ENCODE measurements around the gene EDIL3. TPM values are rescaled to one million over a fixed set of nuclear protein-coding genes. Genes with fewer than 3 reads are reported as not detected.

Gene EDIL3
- total RNA-seq, 2 experiments from 2014 or later = not detected

DNA sequence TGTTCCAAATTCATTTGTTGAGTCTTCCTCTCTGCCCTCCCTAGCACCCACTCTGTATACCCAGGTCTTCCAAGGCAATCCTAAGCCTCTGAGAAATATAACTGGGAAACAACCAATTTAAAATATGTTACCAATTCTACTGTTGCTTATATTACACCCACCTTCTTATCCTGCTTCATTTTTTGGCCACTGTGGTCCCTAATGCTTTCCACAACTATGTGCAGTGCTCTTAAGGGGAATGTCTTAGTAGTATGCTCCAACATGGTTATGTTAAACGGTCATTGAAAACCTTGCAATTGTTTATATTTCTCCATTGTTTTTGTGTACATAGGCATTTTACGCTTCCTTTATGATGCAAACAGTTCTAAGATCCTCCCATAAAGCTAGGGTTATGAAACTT, 390.9 kb downstream of the EDIL3 start:
- TF ChIP-seq, protein P1, sequence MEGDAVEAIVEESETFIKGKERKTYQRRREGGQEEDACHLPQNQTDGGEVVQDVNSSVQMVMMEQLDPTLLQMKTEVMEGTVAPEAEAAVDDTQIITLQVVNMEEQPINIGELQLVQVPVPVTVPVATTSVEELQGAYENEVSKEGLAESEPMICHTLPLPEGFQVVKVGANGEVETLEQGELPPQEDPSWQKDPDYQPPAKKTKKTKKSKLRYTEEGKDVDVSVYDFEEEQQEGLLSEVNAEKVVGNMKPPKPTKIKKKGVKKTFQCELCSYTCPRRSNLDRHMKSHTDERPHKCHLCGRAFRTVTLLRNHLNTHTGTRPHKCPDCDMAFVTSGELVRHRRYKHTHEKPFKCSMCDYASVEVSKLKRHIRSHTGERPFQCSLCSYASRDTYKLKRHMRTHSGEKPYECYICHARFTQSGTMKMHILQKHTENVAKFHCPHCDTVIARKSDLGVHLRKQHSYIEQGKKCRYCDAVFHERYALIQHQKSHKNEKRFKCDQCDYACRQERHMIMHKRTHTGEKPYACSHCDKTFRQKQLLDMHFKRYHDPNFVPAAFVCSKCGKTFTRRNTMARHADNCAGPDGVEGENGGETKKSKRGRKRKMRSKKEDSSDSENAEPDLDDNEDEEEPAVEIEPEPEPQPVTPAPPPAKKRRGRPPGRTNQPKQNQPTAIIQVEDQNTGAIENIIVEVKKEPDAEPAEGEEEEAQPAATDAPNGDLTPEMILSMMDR (IDR thresholded peaks at IDR 0.05) = no peak
- ChIA-PET POLR2A (no interaction called here), CTCF (no interaction called here)
- Mint-ChIP-seq H3K27ac (no peak overlapping the region), H3K9me3 (peaks cover 6% of the 10 kb centered on the region), H3K27me3 (no peaks in the 10 kb centered on the region), H3K36me3 (ENCODE audit: low read depth) (no peaks in the 10 kb centered on the region), H3K4me3 (no peak overlapping the region), H3K4me1 (ENCODE audit: low read depth) (no peaks in the 10 kb centered on the region)
- ATAC-seq (no peak), DNase-seq (no peak)
- intact Hi-C loops (cut with micrococcal nuclease) = no loop called here

DNA sequence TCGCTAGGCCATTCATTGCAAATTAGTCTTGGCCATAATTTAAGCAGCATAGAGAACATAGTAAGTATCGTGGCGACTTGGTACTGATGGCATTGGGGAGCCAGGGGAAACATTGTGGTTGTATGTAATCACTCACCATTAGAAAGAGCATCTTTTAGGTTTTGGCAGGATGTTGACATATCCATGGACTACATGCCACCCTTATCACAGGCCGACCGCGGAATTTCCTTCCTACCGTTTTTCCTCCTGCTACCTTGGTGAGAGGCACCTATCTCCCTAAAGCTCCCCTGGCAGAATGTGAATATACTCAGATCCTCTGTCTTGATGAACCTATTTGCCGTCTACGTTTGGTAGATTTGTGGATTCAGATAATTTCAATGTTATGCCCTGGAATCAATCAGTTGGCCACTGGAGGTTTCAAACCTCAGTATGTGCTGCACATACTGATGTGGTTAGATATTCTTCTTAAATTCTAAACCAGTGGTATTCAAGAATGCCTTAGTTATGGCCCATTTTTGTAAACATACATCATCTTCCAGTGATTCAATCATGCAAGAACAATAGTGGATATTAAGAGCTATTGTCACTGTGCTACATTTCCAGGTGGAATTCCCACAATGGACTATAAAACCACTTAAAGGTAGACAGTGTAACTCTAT, 393.0 kb downstream of the EDIL3 start:
- Mint-ChIP-seq H3K9me3 (peaks cover 1% of the 10 kb centered on the region), H3K36me3 (ENCODE audit: low read depth) (no peaks in the 10 kb centered on the region), H3K4me1 (ENCODE audit: low read depth) (no peaks in the 10 kb centered on the region), H3K27ac (no peak overlapping the region), H3K4me3 (no peak overlapping the region), H3K27me3 (no peaks in the 10 kb centered on the region)
- ChIA-PET CTCF (no interaction called here), POLR2A (no interaction called here)
- intact Hi-C loops (cut with micrococcal nuclease) = no loop called here
- DNase-seq (no peak), ATAC-seq (no peak)
- TF ChIP-seq, protein P1 (IDR thresholded peaks at IDR 0.05) = no peak

DNA sequence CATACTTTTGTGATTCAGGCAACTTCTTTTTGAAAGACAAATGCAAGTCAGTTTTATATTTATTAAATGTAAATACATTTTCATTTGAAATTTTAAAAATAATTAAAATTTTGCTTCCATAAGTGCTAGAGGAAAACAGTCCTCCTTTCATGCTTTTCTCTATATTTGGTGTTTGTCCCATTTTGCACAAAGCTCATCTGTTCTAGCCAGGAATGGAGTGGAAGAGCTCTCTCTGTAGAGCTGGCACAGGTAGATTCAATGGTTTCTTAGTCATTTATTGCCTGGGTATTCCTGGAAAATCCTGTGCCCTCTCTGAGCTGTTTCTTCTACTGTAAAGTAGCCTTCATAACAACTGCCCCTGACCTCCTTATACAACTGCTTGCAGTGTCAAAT, 396.4 kb downstream of the EDIL3 start:
- TF ChIP-seq, protein P1 (IDR thresholded peaks at IDR 0.05) = no peak
- no peak overlapping the region for H3K27ac Mint-ChIP-seq
- no peaks in the 10 kb centered on the region for H3K4me1 Mint-ChIP-seq (ENCODE audit: low read depth)
- DNase-seq = no peak
- CTCF ChIA-PET = no interaction called here
- H3K27me3 Mint-ChIP-seq = no peaks in the 10 kb centered on the region
- no peak for ATAC-seq
- intact Hi-C loops (cut with micrococcal nuclease) = no loop called here
- H3K4me3 Mint-ChIP-seq = no peak overlapping the region
- no peaks in the 10 kb centered on the region for H3K36me3 Mint-ChIP-seq (ENCODE audit: low read depth)
- H3K9me3 Mint-ChIP-seq = peaks cover 1% of the 10 kb centered on the region
- POLR2A ChIA-PET = no interaction called here

DNA sequence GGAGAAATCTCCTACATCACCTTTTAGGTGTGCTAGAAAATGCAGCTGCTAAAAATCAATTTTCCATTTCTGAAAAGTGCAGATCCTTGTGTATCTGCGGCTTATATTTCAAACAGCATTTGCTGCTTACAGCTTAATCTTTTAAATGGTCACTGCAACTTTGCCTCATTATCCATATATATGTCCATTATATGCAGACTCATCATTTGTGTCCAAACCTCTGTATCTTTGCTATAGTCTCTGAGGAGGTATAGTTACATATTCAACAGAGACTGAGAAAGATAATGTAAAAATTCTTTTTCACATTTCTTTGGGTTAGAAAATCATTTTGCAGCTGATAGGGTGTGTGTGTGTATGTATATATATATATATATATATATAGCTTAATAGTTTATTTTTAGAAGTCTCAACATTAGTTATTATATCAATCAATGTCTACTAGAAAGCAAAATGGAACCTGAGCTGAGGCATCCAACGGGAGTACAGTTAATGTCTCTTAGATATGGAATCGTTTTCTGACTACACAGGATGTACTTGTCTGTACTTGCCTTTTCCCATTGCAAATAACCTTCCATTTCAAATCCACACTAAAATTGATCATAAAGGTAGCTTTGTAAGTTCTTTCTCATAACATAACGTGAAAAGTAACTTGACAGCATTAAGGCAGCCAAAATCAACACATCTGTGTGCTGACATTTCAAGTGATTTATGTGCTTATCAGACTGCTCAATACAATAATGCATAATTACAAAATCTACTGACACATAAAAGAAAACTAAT, 397.0 kb downstream of the EDIL3 start:
- CTCF ChIA-PET = no interaction called here
- TF ChIP-seq, protein P1 (IDR thresholded peaks at IDR 0.05) = no peak

DNA sequence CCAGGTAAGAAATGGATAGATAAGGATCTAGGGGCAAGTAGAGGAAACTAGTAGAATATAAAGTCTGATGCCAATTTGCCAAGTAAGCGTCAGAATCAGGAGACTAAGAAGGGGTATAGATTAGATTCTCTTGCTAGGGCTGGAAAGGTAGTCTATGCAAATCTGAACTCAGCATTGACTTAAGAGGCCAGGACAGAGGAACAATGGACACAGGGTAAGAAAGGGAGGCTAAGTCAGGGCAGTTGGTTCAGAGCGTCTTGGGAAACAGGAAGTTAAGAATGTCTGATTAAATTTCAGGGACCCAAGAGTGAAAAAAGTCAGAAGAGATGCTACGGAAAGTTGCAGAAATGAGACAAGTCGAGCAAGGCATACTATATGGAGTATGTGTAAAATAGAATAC, 400.8 kb downstream of the EDIL3 start:
- TF ChIP-seq, protein P1 (IDR thresholded peaks at IDR 0.05) = no peak
- Mint-ChIP-seq H3K9me3 (no peaks in the 10 kb centered on the region), H3K27ac (no peak overlapping the region), H3K36me3 (ENCODE audit: low read depth) (no peaks in the 10 kb centered on the region), H3K27me3 (no peaks in the 10 kb centered on the region), H3K4me3 (no peak overlapping the region), H3K4me1 (ENCODE audit: low read depth) (no peaks in the 10 kb centered on the region)
- CTCF ChIA-PET = no interaction called here
- ATAC-seq (no peak), DNase-seq (no peak)
- intact Hi-C loops (cut with micrococcal nuclease) = no loop called here
- POLR2A ChIA-PET = no interaction called here

More for the DNA sequence above, 397.0 kb downstream of the EDIL3 start:
- POLR2A ChIA-PET = no interaction called here
- Mint-ChIP-seq H3K27ac (no peak overlapping the region), H3K27me3 (no peaks in the 10 kb centered on the region), H3K9me3 (peaks cover 1% of the 10 kb centered on the region), H3K36me3 (ENCODE audit: low read depth) (no peaks in the 10 kb centered on the region), H3K4me1 (ENCODE audit: low read depth) (no peaks in the 10 kb centered on the region), H3K4me3 (no peak overlapping the region)
- no peak for DNase-seq
- no peak for ATAC-seq
- intact Hi-C loops (cut with micrococcal nuclease) = no loop called here
